Osteocyte (in vitro differentiated cells): ENCODE results near the gene FGF18. TPM values are rescaled to one million over a fixed set of nuclear protein-coding genes. Genes with fewer than 3 reads are reported as not detected.

Experiments
- DNase-seq: peaks from one replicate; pipeline ENCODE4 v3.0.0; 2021; ENCODE audit warnings: mixed read lengths; ENCODE audit not compliant: unreplicated experiment; ENCODE audit errors: extremely low spot score
- H3K27ac Mint-ChIP-seq: one replicate; pipeline ENCODE4 v1.8.0; 2021; ENCODE audit warnings: mild to moderate bottlenecking, mixed read lengths; ENCODE audit not compliant: unreplicated experiment
- H3K27me3 Mint-ChIP-seq: one replicate; pipeline ENCODE4 v1.8.0; 2021; ENCODE audit warnings: mixed read lengths; ENCODE audit not compliant: unreplicated experiment
- H3K36me3 Mint-ChIP-seq: one replicate; pipeline ENCODE4 v1.8.0; 2021; ENCODE audit warnings: mixed read lengths; ENCODE audit not compliant: unreplicated experiment
- H3K4me1 Mint-ChIP-seq: one replicate; pipeline ENCODE4 v1.8.0; 2021; ENCODE audit warnings: mixed read lengths; ENCODE audit not compliant: unreplicated experiment
- H3K4me3 Mint-ChIP-seq: one replicate; pipeline ENCODE4 v1.8.0; 2021; ENCODE audit warnings: mild to moderate bottlenecking, moderate library complexity, mixed read lengths; ENCODE audit not compliant: unreplicated experiment
- H3K9me3 Mint-ChIP-seq: one replicate; pipeline ENCODE4 v1.8.0; 2021; ENCODE audit warnings: mixed read lengths; ENCODE audit not compliant: unreplicated experiment
- CTCF ChIP-seq: fragments of 200-600 bp; sonication (generic); IDR thresholded peaks from 2 replicates; pipeline ENCODE4 v1.5.0; 2021; ENCODE audit warnings: antibody characterized with exemption, mild to moderate bottlenecking, moderate library complexity
- total RNA-seq: library from RNA; stranded (reverse); gene quantifications from 2 replicates; pipeline ENCODE4 v1.2.1, GENCODE V29; 2021

The FGF18 gene
- total RNA-seq, 1 donor from 2014 or later, result 5.9 TPM

- H3K9me3 Mint-ChIP-seq, result no peaks in the 10 kb centered on the region
- no peaks in the 10 kb centered on the region for H3K36me3 Mint-ChIP-seq
- no peaks in the 10 kb centered on the region for H3K4me1 Mint-ChIP-seq
- DNase-seq, result peak; percentile 60
- no peaks in the 10 kb centered on the region for H3K27me3 Mint-ChIP-seq
- TF ChIP-seq CTCF, result no peak
- no peak overlapping the region for H3K27ac Mint-ChIP-seq
- H3K4me3 Mint-ChIP-seq, result no peak overlapping the region
Observed at GRCh38 chr5:171427318-171428167, 8.1 kb downstream of the FGF18 start.

GRCh38 chr5:171428168-171428696 is 8.8 kb downstream of the FGF18 start:
- H3K27me3 Mint-ChIP-seq, result no peaks in the 10 kb centered on the region
- H3K9me3 Mint-ChIP-seq, result no peaks in the 10 kb centered on the region
- H3K27ac Mint-ChIP-seq, result no peak overlapping the region
- H3K4me3 Mint-ChIP-seq, result no peak overlapping the region
- H3K4me1 Mint-ChIP-seq, result no peaks in the 10 kb centered on the region
- peak; percentile 46 for DNase-seq
- H3K36me3 Mint-ChIP-seq, result no peaks in the 10 kb centered on the region
- TF ChIP-seq CTCF, result no peak

- no peak overlapping the region for H3K27ac Mint-ChIP-seq
- TF ChIP-seq CTCF, result no peak
- no peaks in the 10 kb centered on the region for H3K27me3 Mint-ChIP-seq
- DNase-seq, result peak; percentile 75
- no peaks in the 10 kb centered on the region for H3K36me3 Mint-ChIP-seq
- H3K4me1 Mint-ChIP-seq, result no peaks in the 10 kb centered on the region
- no peaks in the 10 kb centered on the region for H3K9me3 Mint-ChIP-seq
- no peak overlapping the region for H3K4me3 Mint-ChIP-seq
Observed at GRCh38 chr5:171428809-171429542, 9.5 kb downstream of the FGF18 start.

- no peak for DNase-seq
- Mint-ChIP-seq H3K4me3 (no peak overlapping the region), H3K36me3 (no peaks in the 10 kb centered on the region), H3K27me3 (no peaks in the 10 kb centered on the region), H3K27ac (no peak overlapping the region), H3K9me3 (no peaks in the 10 kb centered on the region), H3K4me1 (no peaks in the 10 kb centered on the region)
- no peak for TF ChIP-seq CTCF
Observed at GRCh38 chr5:171429543-171429910, 10.1 kb downstream of the FGF18 start.

- H3K4me1 Mint-ChIP-seq, result no peaks in the 10 kb centered on the region
- no peaks in the 10 kb centered on the region for H3K9me3 Mint-ChIP-seq
- DNase-seq, result no peak
- no peaks in the 10 kb centered on the region for H3K36me3 Mint-ChIP-seq
- TF ChIP-seq CTCF, result no peak
- H3K27ac Mint-ChIP-seq, result no peak overlapping the region
- no peaks in the 10 kb centered on the region for H3K27me3 Mint-ChIP-seq
- H3K4me3 Mint-ChIP-seq, result no peak overlapping the region
Observed at GRCh38 chr5:171431251-171431777, 11.9 kb downstream of the FGF18 start.
